GM12878 (cell line): ENCODE results near the gene HEMK1. TPM values are rescaled to one million over a fixed set of nuclear protein-coding genes. Genes with fewer than 3 reads are reported as not detected.

ENCODE experiments used
- CBX3 ChIP-seq: fragments of 200-600 bp; sonication (generic); IDR thresholded peaks from 2 replicates; pipeline ENCODE4 v1.6.1; 2016; ENCODE audit warnings: low read depth, borderline replicate concordance
- CHD4 ChIP-seq: fragments of 200-600 bp; sonication (generic); IDR thresholded peaks from 2 replicates; pipeline ENCODE4 v1.6.1; 2016; ENCODE audit warnings: mild to moderate bottlenecking
- EED ChIP-seq: sonication (generic); IDR thresholded peaks from 2 replicates; pipeline ENCODE4 v1.6.1; 2016; ENCODE audit warnings: antibody characterized with exemption, low read depth
- EP300 ChIP-seq, 2 experiments: fragments of 150-350 bp in 1 of 2; IDR thresholded peaks; 2 replicates each; pipeline ENCODE4 v1.6.1; 2011 to 2012; ENCODE audit warnings: low read depth in 2 of 2, low read length in 2 of 2, borderline replicate concordance in 1 of 2, improper control_type of control experiment in 1 of 2, inconsistent platforms in 1 of 2; ENCODE audit not compliant: control insufficient read depth in 1 of 2
- IKZF1 ChIP-seq: fragments of 450-650 bp; conservative IDR thresholded peaks from 2 replicates; pipeline ENCODE4 v1.6.1; 2017; ENCODE audit warnings: antibody characterized with exemption, mild to moderate bottlenecking
- IRF4 ChIP-seq: IDR thresholded peaks from 2 replicates; pipeline ENCODE4 v1.6.1; 2011; ENCODE audit warnings: low read depth, low read length
- JUNB ChIP-seq: IDR thresholded peaks from 2 replicates; pipeline ENCODE4 v1.6.1; 2016; ENCODE audit warnings: antibody characterized with exemption, mild to moderate bottlenecking
- LARP7 ChIP-seq: fragments of 450-650 bp; IDR thresholded peaks from 2 replicates; pipeline ENCODE4 v1.6.1; 2017; ENCODE audit warnings: mild to moderate bottlenecking
- MTA2 ChIP-seq: fragments of 450-650 bp; IDR thresholded peaks from 2 replicates; pipeline ENCODE4 v1.6.1; 2016; ENCODE audit warnings: low read depth, mild to moderate bottlenecking, moderate library complexity
- MTA3 ChIP-seq: IDR thresholded peaks from 2 replicates; pipeline ENCODE4 v1.6.1; 2012; ENCODE audit warnings: low read length, inconsistent platforms, borderline replicate concordance
- NFYB ChIP-seq: IDR thresholded peaks from 2 replicates; pipeline ENCODE4 v1.6.1; 2011; ENCODE audit warnings: low read depth, mild to moderate bottlenecking, low read length, improper control_type of control experiment, moderate library complexity; ENCODE audit not compliant: insufficient read depth
- PAX5 ChIP-seq: IDR thresholded peaks from 2 replicates; pipeline ENCODE4 v1.6.1; 2011; ENCODE audit warnings: low read depth, low read length, borderline replicate concordance
- RAD51 ChIP-seq: fragments of 450-650 bp; IDR thresholded peaks from 2 replicates; pipeline ENCODE4 v1.6.1; 2016; ENCODE audit warnings: moderate library complexity, mild to moderate bottlenecking, inconsistent platforms
- polyA plus RNA-seq, 11 experiments: library from polyadenylated mRNA; depleted of rRNA in 4 of 11; unstranded in 6 of 11; stranded (reverse) in 5 of 11; fragments of >200 nt; fragmentation: Nextera tagmentation in 4 of 11; fragmentation: Illumina TruSeq in 1 of 11; extraction: Ambion mirVana in 4 of 11; extraction: Trizol in 1 of 11; gene quantifications; 1 replicate in 1 of 11; 2 replicates in 10 of 11; pipeline versions ENCODE4 v1.2.1 to v1.2.3, GENCODE V29; 2011 to 2016; ENCODE audit warnings: inconsistent platforms in 2 of 11, missing spikeins in 2 of 11, low read depth in 1 of 11
- total RNA-seq, 4 experiments: library from RNA; depleted of rRNA in 3 of 4; stranded (reverse); fragments of >200 nt in 3 of 4; fragmentation: Illumina TruSeq in 1 of 4; extraction: Trizol in 1 of 4; gene quantifications; 2 replicates each; pipeline versions ENCODE4 v1.2.1 to v1.2.3, GENCODE V29; 2013 to 2021
- TF ChIP-seq, protein P1 (sequence below): IDR thresholded peaks from 2 replicates; pipeline ENCODE4 v1.6.1; 2011; ENCODE audit warnings: borderline replicate concordance, low read depth, mild to moderate bottlenecking, moderate library complexity, low read length; ENCODE audit not compliant: insufficient read depth, poor library complexity, severe bottlenecking
- TF ChIP-seq, protein P2 (sequence below): fragments of 450-650 bp; IDR thresholded peaks from 2 replicates; pipeline ENCODE4 v1.6.1; 2016; ENCODE audit warnings: mild to moderate bottlenecking, moderate library complexity, borderline replicate concordance
- TF ChIP-seq, protein P3 (sequence below): fragments of 450-650 bp; IDR thresholded peaks from 2 replicates; pipeline ENCODE4 v1.6.1; 2017; ENCODE audit warnings: mild to moderate bottlenecking, moderate library complexity
- TF ChIP-seq, protein P4 (sequence below), 3 experiments: IDR thresholded peaks in 2 of 3; conservative IDR thresholded peaks in 1 of 3; 2 replicates each; pipeline ENCODE4 v1.5.1; 2011; ENCODE audit warnings: low read depth in 3 of 3, low read length in 3 of 3, mild to moderate bottlenecking in 3 of 3, control low read depth in 2 of 3, moderate library complexity in 2 of 3, inconsistent platforms in 1 of 3, mixed read lengths in 1 of 3; ENCODE audit not compliant: control insufficient read depth in 2 of 3, insufficient read depth in 1 of 3; ENCODE audit errors: extremely low read depth in 1 of 3

Gene HEMK1
- total and polyA plus RNA-seq, 10 of the 15 experiments (the other 5 are each of a cell fraction or from before 2014, with no cell fraction given): 2.8 to 19.0 (median 12.0) TPM

DNA sequence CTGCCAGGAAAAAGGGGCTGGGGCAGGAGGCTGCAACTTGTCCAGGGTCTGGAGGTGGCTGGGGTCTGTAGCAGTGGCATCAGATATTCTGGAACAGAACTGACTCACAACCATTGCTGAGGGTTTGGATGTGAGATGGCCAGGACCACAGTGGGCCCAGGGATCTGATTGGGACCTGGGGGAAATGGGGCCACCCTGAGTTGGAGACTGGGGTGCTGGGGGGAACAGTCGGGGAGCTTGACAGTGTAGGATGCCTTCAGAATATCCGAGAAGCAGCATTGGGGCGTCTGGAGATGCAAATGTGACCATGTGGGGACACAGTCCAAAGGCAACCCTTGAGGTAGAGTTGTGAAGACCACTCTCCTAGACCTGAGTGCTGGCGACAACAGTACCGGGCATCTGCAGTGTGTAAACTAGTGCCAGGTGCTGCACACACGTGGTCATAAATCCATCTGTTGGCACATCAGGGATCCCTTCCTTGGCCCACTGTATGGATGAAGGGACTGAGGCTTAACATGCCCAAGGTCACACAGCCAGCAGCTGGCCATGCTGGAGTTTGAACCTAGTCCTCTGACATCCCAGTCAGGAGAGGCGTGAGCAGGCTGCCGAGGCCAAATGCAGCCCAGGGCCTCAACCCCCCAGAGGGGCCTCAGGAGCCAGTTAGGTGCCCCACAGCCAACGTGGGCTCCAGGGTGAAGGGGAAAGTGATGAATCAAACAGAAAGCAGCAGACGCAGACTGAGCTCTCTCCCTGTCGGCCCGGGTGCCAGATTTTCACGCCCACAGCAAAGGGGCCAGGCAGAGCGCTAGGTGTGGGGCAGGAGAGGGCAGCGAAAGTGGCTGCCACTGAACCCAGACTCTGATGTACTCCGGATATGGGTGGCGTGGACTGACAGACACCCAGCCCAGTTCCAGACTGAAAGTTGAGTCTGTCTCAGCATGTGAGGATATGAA, 18.8 kb downstream of the HEMK1 start (continued):
- TF ChIP-seq, protein P1, sequence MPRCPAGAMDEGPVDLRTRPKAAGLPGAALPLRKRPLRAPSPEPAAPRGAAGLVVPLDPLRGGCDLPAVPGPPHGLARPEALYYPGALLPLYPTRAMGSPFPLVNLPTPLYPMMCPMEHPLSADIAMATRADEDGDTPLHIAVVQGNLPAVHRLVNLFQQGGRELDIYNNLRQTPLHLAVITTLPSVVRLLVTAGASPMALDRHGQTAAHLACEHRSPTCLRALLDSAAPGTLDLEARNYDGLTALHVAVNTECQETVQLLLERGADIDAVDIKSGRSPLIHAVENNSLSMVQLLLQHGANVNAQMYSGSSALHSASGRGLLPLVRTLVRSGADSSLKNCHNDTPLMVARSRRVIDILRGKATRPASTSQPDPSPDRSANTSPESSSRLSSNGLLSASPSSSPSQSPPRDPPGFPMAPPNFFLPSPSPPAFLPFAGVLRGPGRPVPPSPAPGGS: peak; percentile 55
- TF ChIP-seq EP300 (IDR thresholded peaks at IDR 0.05; ENCODE audit: borderline replicate concordance in 1 of 2, control insufficient read depth in 1 of 2, low read depth in 2 of 2, low read length in 2 of 2) (no peak), IRF4 (0 out of 2 replicates have a peak, but pooled peaks have one; percentile 62), MTA2 (peak; percentile 58), CBX3 (no peak), PAX5 (peak; percentile 19; the same call in 1 of the 2 replicates), MTA3 (peak; percentile 68; the same call in 1 of the 2 replicates), RAD51 (no peak), CHD4 (no peak), NFYB (no peak), IKZF1 (peak; percentile 83), LARP7 (no peak), EED (peak; percentile 81), JUNB (peak; percentile 69)
- TF ChIP-seq, protein P2, sequence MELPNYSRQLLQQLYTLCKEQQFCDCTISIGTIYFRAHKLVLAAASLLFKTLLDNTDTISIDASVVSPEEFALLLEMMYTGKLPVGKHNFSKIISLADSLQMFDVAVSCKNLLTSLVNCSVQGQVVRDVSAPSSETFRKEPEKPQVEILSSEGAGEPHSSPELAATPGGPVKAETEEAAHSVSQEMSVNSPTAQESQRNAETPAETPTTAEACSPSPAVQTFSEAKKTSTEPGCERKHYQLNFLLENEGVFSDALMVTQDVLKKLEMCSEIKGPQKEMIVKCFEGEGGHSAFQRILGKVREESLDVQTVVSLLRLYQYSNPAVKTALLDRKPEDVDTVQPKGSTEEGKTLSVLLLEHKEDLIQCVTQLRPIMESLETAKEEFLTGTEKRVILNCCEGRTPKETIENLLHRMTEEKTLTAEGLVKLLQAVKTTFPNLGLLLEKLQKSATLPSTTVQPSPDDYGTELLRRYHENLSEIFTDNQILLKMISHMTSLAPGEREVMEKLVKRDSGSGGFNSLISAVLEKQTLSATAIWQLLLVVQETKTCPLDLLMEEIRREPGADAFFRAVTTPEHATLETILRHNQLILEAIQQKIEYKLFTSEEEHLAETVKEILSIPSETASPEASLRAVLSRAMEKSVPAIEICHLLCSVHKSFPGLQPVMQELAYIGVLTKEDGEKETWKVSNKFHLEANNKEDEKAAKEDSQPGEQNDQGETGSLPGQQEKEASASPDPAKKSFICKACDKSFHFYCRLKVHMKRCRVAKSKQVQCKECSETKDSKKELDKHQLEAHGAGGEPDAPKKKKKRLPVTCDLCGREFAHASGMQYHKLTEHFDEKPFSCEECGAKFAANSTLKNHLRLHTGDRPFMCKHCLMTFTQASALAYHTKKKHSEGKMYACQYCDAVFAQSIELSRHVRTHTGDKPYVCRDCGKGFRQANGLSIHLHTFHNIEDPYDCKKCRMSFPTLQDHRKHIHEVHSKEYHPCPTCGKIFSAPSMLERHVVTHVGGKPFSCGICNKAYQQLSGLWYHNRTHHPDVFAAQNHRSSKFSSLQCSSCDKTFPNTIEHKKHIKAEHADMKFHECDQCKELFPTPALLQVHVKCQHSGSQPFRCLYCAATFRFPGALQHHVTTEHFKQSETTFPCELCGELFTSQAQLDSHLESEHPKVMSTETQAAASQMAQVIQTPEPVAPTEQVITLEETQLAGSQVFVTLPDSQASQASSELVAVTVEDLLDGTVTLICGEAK: no peak
- TF ChIP-seq, protein P3, sequence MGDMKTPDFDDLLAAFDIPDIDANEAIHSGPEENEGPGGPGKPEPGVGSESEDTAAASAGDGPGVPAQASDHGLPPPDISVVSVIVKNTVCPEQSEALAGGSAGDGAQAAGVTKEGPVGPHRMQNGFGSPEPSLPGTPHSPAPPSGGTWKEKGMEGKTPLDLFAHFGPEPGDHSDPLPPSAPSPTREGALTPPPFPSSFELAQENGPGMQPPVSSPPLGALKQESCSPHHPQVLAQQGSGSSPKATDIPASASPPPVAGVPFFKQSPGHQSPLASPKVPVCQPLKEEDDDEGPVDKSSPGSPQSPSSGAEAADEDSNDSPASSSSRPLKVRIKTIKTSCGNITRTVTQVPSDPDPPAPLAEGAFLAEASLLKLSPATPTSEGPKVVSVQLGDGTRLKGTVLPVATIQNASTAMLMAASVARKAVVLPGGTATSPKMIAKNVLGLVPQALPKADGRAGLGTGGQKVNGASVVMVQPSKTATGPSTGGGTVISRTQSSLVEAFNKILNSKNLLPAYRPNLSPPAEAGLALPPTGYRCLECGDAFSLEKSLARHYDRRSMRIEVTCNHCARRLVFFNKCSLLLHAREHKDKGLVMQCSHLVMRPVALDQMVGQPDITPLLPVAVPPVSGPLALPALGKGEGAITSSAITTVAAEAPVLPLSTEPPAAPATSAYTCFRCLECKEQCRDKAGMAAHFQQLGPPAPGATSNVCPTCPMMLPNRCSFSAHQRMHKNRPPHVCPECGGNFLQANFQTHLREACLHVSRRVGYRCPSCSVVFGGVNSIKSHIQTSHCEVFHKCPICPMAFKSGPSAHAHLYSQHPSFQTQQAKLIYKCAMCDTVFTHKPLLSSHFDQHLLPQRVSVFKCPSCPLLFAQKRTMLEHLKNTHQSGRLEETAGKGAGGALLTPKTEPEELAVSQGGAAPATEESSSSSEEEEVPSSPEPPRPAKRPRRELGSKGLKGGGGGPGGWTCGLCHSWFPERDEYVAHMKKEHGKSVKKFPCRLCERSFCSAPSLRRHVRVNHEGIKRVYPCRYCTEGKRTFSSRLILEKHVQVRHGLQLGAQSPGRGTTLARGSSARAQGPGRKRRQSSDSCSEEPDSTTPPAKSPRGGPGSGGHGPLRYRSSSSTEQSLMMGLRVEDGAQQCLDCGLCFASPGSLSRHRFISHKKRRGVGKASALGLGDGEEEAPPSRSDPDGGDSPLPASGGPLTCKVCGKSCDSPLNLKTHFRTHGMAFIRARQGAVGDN: 0 out of 2 replicates have a peak, but pooled peaks have one; percentile 19
- TF ChIP-seq, protein P4, sequence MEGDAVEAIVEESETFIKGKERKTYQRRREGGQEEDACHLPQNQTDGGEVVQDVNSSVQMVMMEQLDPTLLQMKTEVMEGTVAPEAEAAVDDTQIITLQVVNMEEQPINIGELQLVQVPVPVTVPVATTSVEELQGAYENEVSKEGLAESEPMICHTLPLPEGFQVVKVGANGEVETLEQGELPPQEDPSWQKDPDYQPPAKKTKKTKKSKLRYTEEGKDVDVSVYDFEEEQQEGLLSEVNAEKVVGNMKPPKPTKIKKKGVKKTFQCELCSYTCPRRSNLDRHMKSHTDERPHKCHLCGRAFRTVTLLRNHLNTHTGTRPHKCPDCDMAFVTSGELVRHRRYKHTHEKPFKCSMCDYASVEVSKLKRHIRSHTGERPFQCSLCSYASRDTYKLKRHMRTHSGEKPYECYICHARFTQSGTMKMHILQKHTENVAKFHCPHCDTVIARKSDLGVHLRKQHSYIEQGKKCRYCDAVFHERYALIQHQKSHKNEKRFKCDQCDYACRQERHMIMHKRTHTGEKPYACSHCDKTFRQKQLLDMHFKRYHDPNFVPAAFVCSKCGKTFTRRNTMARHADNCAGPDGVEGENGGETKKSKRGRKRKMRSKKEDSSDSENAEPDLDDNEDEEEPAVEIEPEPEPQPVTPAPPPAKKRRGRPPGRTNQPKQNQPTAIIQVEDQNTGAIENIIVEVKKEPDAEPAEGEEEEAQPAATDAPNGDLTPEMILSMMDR (IDR thresholded peaks at IDR 0.05 in 2 of 3, conservative IDR thresholded peaks at IDR 0.05 in 1 of 3; ENCODE audit: control insufficient read depth in 2 of 3, extremely low read depth in 1 of 3, insufficient read depth in 1 of 3, low read depth in 3 of 3, low read length in 3 of 3): no peak
